Kidney (tissue), 14 donors: ENCODE data around the gene CACNA2D1. TPM values are rescaled to one million over a fixed set of nuclear protein-coding genes. Genes with fewer than 3 reads are reported as not detected.

Source experiments
- DNase-seq, 5 donors: peaks; one replicate each; pipeline ENCODE4 v3.0.0-alpha.2; 2013 to 2020
- FAIRE-seq: peaks from 2 replicates; lab custom pipeline; 2012; peaks lifted over from hg19 to GRCh38; lab: Jason Lieb, UNC
- H3K27ac ChIP-seq, 2 donors: one replicate each; pipeline ENCODE4 v1.7.0; 2013; ENCODE audit warnings: low read depth in 2 of 2, low read length in 2 of 2, inconsistent platforms in 1 of 2
- H3K27me3 ChIP-seq: one replicate; pipeline ENCODE4 v1.7.1; 2013; ENCODE audit warnings: low read length, inconsistent platforms; ENCODE audit not compliant: control insufficient read depth, insufficient read depth
- H3K36me3 ChIP-seq, 3 donors: one replicate each; pipeline versions ENCODE4 v1.7.0 to v1.7.1; 2013; ENCODE audit warnings: low read length in 3 of 3, control low read depth in 1 of 3, inconsistent platforms in 1 of 3; ENCODE audit not compliant: insufficient read depth in 3 of 3, control insufficient read depth in 2 of 3
- H3K4me1 ChIP-seq, 3 donors: one replicate each; pipeline versions ENCODE4 v1.7.0 to v1.7.1; 2013; ENCODE audit warnings: low read length in 3 of 3, inconsistent platforms in 1 of 3, low read depth in 1 of 3; ENCODE audit not compliant: control insufficient read depth in 2 of 3, insufficient read depth in 2 of 3
- H3K4me3 ChIP-seq, 3 donors: one replicate each; pipeline versions ENCODE4 v1.7.0 to v1.8.1; 2013; ENCODE audit warnings: low read length in 3 of 3, control low read depth in 1 of 3, inconsistent platforms in 1 of 3
- H3K9ac ChIP-seq, 3 donors: one replicate each; pipeline versions ENCODE4 v1.7.0 to v1.7.1; 2013; ENCODE audit warnings: low read length in 3 of 3, control low read depth in 1 of 3, inconsistent platforms in 1 of 3
- H3K9me3 ChIP-seq, 3 donors: one replicate each; pipeline versions ENCODE4 v1.7.0 to v1.7.1; 2013; ENCODE audit warnings: low read length in 3 of 3, control low read depth in 1 of 3, inconsistent platforms in 1 of 3; ENCODE audit not compliant: control insufficient read depth in 2 of 3, insufficient read depth in 1 of 3
- intact Hi-C: fragments of 100-400 bp; cut with DNase I; formaldehyde crosslinking; loops from one replicate; pipeline ENCODE4 v1.11.1; 2022
- polyA plus RNA-seq: library from polyadenylated mRNA; stranded (reverse); fragments of 350-450 nt; fragmentation: Illumina TruSeq; extraction: RNeasy Lipid Tissue Mini Kit (QIAGEN cat#74804); gene quantifications from one replicate; pipeline ENCODE4 v1.2.3, GENCODE V29; 2014; ENCODE audit warnings: low read depth, low replicate concordance; ENCODE audit not compliant: insufficient read depth
- total RNA-seq: library from RNA; stranded (reverse); fragmentation: NEBNext Ultra II Directional; extraction: Animal tissue kit (Norgen Biotek cat#: 25700); gene quantifications from one replicate; pipeline ENCODE4 v1.2.1, GENCODE V29; 2021
- TF ChIP-seq, protein P1 (sequence below): IDR thresholded peaks from 3 replicates; pipeline ENCODE4 v1.5.1; 2012; ENCODE audit warnings: mild to moderate bottlenecking, moderate library complexity, borderline replicate concordance; ENCODE audit not compliant: insufficient read depth; ENCODE audit errors: extremely low read depth
- donor health status: control.
- donor health status: control.
- donor health status: control.
- donor health status: control.
- donor health status: control.
- donor health status: DM: yes; HTN: yes; CAD: no.
- donor health status: Normal renal cell carcinoma (clear cell type).

The CACNA2D1 gene
- total and polyA plus RNA-seq, 2 donors from 2014 or later = 3.5 to 18.3 TPM

DNA sequence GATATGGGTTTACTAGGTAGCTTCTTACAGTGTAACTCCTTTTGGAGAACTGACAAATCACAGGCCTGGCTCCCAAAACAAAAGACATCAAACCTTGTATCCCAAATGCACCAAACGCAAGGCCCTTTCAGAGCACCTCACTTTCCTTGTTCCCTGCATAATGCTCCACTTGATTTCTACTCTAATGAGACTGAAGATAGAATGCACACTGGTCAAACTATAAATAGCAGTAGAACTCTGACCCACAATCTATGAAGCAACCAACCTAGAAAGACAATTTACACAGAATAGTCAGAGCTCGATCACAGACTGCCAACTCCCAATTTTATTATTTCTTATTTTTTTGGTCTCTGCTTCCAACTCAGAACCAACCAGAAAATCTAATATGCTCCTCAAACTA is 214.4 kb downstream of the CACNA2D1 start:
- TF ChIP-seq, protein P1, sequence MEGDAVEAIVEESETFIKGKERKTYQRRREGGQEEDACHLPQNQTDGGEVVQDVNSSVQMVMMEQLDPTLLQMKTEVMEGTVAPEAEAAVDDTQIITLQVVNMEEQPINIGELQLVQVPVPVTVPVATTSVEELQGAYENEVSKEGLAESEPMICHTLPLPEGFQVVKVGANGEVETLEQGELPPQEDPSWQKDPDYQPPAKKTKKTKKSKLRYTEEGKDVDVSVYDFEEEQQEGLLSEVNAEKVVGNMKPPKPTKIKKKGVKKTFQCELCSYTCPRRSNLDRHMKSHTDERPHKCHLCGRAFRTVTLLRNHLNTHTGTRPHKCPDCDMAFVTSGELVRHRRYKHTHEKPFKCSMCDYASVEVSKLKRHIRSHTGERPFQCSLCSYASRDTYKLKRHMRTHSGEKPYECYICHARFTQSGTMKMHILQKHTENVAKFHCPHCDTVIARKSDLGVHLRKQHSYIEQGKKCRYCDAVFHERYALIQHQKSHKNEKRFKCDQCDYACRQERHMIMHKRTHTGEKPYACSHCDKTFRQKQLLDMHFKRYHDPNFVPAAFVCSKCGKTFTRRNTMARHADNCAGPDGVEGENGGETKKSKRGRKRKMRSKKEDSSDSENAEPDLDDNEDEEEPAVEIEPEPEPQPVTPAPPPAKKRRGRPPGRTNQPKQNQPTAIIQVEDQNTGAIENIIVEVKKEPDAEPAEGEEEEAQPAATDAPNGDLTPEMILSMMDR = no peak
- Histone ChIP-seq H3K36me3 (no peaks in the 10 kb centered on the region), H3K4me3 (no peak overlapping the region), H3K4me1 (no peaks in the 10 kb centered on the region), H3K27me3 (no peaks in the 10 kb centered on the region), H3K9ac (no peak overlapping the region), H3K27ac (no peak overlapping the region), H3K9me3 (peaks cover 0 to 4% (median 0%) of the 10 kb centered on the region in 3 donors)
- DNase-seq (no peak), FAIRE-seq (no peak)
- intact Hi-C loops = no loop called here

DNA sequence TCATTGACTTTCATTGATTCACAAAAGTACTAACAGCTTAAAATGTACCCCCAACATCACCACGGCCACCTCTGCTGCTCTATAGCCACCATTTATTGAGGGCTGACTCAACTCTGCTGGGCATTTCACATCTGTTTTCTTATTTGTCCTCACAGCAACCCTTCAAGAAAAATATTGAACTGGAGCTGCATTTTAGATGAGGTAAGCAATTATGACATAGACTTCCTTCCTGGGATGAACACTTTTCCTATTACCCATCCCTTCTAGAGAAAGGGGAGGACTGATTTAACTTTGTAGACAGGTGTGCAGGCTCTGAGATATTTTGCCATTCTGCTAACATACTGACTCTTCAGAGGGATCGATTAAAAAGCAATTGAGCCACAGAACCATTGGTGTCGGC is 217.4 kb downstream of the CACNA2D1 start:
- H3K4me1 ChIP-seq = no peaks in the 10 kb centered on the region
- no peak overlapping the region for H3K27ac ChIP-seq
- H3K36me3 ChIP-seq = no peaks in the 10 kb centered on the region
- H3K4me3 ChIP-seq = no peak overlapping the region
- TF ChIP-seq, protein P1 = no peak
- FAIRE-seq (no peak), DNase-seq (no peak)
- no peaks in the 10 kb centered on the region for H3K27me3 ChIP-seq
- peaks cover 0 to 4% (median 0%) of the 10 kb centered on the region in 3 donors for H3K9me3 ChIP-seq
- H3K9ac ChIP-seq = no peak overlapping the region
- intact Hi-C loops = no loop called here

DNA sequence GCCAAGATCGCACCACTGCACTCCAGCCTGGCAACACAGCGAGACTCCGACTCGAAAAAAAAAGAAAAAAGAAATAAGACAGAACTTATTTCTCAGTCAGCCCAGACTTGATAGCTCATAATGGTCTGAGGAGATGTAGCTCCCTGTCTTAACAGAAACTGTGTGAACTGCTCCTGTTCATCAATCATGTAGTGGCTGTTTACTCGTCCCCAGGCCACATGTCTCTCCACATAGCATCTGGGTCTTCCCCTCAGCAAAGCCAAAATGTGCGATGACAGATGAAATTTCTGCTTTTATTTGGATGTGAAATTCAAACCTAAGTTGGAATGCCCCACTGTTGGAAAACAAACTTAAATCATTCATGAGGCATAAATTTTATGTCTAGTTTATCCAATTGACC is 219.0 kb downstream of the CACNA2D1 start:
- H3K4me1 ChIP-seq = no peaks in the 10 kb centered on the region
- no peak overlapping the region for H3K9ac ChIP-seq
- FAIRE-seq = no peak
- TF ChIP-seq, protein P1 = no peak
- intact Hi-C loops = no loop called here
- H3K9me3 ChIP-seq = peaks cover 0 to 4% (median 0%) of the 10 kb centered on the region in 3 donors
- no peak overlapping the region for H3K27ac ChIP-seq
- no peaks in the 10 kb centered on the region for H3K27me3 ChIP-seq
- no peak for DNase-seq
- H3K4me3 ChIP-seq = no peak overlapping the region
- H3K36me3 ChIP-seq = no peaks in the 10 kb centered on the region

DNA sequence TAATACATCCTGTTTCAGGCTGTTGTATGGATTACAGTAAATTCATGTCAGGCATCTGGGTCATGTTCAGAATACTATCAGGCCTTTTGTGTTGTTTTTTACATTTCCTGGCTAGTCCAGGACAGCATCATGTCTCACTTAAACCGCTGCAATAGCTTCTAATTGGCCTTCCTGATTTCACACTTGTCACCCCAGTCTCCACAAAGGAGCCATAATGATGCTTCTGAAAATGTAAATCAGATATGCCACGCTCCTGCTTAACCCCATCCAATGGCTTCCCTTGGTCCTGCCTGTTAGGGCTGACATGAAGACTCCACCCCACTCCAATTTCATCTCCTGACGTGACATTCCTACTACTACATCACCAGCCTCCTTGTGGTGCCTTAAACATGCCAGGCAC is 220.0 kb downstream of the CACNA2D1 start:
- no peaks in the 10 kb centered on the region for H3K4me1 ChIP-seq
- no peak overlapping the region for H3K9ac ChIP-seq
- no peak overlapping the region for H3K27ac ChIP-seq
- no peak overlapping the region for H3K4me3 ChIP-seq
- H3K9me3 ChIP-seq = peaks cover 0 to 4% (median 0%) of the 10 kb centered on the region in 3 donors
- FAIRE-seq (no peak), DNase-seq (no peak)
- H3K36me3 ChIP-seq = no peaks in the 10 kb centered on the region
- intact Hi-C loops = no loop called here
- TF ChIP-seq, protein P1 = no peak
- H3K27me3 ChIP-seq = no peaks in the 10 kb centered on the region
